Renal cortex interstitium (tissue), 11 donors: ENCODE data around the gene LCT. TPM values are rescaled to one million over a fixed set of nuclear protein-coding genes. Genes with fewer than 3 reads are reported as not detected.
A peak's percentile ranks its signal among the peaks of the same experiment; 100 is the strongest.
"Not testable (repeated sequence)": the region's sequence is repeated elsewhere in the genome, so short reads cannot be mapped to it uniquely, and the experiment has no call there.

Experiments
- DNase-seq, 11 donors: peaks; one replicate each; pipeline ENCODE4 v3.0.0-alpha.2; 2013; ENCODE audit warnings: low read depth in 9 of 11, low spot score in 4 of 11; ENCODE audit errors: extremely low read depth in 1 of 11
- polyA plus RNA-seq, 3 donors: library from polyadenylated mRNA; unstranded; fragments of 120-200 nt; gene quantifications; one replicate each; pipeline ENCODE4 v1.2.1, GENCODE V29; 2013; ENCODE audit not compliant: insufficient read length in 3 of 3

LCT gene
- polyA plus RNA-seq, 3 donors, result 0.05 to 0.08 TPM; not detected in 1

DNA sequence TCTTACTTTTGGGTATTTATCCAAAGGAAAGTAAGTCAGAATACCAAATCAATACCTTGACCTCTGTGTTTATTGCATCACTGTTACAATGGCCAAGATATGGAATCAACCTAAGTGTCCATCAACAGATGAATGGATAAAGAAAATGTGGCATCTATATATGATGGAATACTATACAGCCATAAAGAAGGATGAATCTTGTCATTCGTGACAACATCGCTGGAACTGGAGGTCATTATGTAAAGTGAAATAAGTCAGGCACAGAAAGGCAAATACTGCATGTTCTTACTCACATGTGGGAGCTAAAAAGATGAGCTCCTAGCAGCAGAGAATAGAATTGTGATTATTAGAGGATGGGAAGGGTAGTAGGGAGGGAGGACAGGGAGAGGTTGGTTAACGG, 34.6 kb downstream of the LCT start:
- no peak for DNase-seq

DNA sequence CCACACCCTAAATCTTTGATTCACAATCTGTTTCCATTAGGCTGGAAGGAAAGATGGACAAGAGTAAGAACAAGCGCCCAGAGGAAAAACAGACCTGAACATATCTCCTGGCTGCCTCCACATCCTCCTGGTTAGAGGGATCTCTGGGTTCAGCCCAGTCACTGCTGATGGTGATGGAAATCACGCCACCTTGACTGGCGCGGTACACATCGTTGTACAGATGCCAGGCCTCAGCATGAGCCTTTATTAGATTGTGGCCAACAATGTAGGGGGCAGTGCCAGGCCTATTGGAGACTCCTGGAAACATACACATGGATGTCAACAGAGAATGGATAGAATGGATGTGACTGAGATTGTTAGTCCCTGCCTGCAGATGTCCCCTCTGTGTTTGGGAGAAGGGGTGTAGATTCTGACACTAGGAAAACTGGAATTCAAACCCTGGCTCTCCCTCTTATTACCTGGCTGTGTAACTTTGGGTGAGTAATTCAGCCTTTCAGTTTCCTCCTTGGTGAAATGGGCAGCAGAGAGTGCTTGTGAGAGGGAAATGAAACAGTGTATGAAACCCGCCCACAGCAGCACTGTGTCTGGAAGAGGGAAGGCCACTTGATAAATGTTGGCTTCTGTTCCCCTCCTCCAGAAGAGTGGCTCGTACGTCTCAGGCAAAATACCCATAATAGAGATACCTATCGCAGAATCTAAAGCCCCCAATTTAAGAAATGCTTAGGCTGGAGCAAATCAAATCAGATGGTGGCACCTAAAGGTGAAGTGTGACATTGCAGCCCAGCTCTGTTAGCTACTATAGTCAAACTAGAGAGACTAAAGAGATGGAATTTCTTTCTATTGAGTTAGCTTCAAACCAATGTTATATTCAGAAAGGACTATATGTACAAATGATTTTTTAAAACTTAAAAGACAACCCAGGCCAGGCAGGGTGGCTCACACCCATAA, 36.2 kb downstream of the LCT start:
- DNase-seq, result no peak

DNA sequence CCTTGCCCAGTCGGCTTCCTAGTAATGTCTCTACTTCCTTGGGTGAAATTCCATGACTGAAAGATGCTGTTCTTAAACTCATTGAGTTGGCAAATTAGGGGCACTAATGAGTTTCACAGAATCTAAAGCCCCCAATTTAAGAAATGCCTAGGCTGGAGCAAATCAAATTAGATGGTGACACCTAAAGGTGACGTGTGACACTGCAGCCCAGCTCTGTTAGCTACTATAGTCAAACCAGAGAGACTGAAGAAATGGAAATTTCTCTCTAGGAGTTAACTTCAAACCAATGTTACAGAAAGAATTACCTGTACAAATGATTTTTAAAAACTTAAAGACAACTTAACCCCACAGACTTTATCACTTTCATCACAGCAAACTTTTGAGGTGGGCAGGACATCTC, 37.2 kb downstream of the LCT start:
- DNase-seq, result no peak

DNA sequence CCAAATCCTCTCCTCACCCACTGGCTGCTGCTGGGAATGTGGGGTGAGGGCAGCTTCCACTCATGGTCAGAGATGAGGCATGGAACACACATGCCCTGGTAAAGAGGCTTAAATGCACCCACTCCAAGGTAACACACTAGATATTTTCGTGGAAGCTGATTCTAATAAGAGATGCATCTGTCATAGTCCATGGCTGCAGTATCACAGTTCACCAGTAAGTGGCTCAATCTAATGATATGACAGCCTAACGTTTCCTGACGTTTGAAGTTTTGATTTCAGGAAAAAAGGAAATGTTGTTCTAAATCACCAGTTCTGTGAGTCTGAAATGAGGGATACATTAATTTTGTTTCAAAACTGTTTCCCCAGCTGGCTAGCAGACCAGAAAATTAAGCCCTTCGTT, 38.2 kb downstream of the LCT start:
- no peak for DNase-seq

DNA sequence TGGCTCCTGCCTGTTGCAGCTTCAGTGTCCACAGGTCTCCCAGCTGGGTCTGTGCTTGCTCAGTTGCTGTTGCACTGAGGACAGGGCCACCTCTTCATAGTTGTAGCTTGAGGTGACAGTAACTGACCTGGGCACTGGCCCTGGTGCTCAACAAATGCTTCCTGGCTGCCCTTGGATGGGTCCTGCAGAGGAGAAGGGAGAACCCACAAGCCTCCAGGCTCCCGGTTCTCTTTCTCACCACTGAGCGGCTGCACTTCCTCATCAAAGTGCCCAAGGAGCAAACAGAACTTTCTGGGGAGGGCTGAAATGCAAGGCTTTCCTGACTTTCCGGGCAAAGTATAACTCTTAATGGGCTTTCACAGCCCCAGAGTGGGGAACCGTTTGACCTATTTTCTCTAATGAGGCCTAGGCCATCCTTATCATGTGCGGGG, 38.7 kb downstream of the LCT start:
- DNase-seq, result no peak

DNA sequence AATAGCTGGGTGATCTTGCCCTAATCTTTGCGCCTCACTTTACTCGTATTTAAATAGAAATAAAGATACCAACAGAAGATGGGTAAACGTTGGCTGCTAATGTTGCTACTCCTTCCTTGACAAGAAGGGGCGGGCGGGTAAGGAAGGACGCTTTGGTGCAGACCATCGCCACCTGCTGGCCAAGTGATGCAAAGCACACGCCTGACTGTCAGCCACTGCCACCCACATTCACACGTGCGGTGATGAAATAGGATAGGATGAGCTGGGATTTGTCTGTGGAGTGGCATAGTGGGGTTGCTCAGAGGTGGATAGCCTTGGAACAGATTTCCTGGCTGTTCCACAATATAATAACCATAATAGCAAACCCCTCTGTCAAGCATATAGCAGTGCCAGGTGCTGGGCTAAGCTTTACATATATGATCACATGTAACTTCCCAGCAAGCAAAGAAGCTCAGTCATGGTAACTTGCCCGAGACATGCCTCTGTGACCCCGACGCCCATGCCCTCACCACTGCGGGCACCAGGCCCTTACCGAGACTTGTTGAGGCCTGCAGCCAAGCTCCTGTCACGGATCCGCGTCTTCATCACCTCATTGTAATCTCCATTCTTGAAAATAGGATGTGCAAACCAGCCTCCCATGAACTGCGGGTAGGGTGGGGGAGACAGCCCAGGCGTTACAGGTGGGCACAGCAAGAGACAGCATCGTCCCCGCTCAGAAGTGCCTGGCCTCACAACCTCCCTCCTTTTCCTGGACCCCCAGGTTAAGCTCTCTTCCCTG, 39.3 kb downstream of the LCT start:
- peak; percentile 23 to 55 (median 38) for DNase-seq

DNA sequence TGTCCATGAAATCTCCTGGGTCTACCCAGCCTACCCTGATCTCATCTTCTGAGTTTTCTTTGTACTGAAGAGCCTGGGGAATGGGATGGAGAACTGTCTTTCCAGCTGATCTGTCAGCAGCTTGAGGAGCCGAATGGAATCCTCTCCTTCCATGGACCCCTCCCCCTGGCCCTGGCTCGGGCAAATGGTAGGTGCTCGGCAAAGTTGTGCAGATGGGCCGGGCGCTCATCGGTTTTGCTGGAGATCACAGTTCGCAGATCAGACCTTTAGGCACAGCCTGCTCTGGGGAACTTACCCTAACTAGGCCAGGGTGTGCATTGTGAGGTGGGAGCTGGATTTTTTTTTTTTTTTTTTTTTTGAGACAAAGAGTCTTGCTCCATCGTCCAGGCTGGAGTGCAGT, 40.4 kb downstream of the LCT start:
- no peak for DNase-seq

DNA sequence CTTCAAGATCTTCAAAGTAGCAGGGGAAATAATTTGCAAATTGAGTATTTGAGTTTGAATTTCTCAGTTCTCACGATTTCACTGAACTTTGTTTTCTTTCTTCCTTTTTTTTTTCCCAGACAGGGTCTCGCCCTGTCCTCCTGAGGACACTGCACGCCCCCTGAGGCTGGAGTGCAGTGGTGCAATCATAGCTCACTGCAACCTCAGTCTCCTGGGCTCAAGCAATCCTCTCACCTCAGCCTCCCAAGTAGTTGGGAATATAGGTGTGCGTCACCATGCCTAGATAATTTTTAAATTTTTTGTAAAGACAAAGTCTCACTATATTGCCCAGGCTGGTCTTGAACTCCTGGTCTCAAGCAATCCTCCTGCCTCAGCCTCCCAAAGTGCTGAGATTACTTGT, 41.3 kb downstream of the LCT start:
- not testable (repeated sequence) for DNase-seq

DNA sequence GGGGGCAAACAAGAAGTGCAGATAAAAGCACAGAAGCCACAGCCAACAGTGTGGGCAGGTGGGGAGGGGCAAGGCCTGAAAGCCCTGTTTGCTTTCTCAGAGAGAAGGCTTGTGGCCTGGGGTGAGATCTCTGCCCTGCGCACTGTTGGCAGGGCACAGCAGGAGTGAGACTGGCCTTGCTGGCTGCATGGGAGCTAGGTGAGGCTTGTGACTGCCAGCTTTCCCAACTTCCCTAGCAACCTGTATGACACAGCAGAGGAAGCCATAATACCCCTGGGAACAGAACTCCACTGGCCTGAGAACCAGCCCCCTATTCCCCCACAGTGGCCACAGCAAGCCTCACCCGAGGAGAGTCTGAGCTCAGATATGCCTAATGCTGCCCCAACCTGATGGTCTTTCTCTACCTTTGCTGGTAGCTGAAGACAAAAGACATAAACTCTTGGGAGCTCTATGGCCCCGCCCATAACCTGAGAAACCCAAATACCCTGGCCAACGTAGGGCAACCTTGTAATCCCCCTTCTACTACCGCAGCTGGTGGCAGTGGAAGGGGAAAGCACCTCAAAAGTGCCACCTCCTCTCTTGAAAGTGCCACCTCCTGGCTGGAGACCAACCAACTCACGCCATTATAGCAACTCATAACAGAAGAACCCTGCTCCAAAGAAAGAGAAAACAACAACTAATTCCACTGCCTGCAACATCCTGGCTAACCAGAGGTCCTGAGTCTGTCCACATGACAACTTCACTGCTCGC, 44.4 kb downstream of the LCT start:
- DNase-seq, result no peak

DNA sequence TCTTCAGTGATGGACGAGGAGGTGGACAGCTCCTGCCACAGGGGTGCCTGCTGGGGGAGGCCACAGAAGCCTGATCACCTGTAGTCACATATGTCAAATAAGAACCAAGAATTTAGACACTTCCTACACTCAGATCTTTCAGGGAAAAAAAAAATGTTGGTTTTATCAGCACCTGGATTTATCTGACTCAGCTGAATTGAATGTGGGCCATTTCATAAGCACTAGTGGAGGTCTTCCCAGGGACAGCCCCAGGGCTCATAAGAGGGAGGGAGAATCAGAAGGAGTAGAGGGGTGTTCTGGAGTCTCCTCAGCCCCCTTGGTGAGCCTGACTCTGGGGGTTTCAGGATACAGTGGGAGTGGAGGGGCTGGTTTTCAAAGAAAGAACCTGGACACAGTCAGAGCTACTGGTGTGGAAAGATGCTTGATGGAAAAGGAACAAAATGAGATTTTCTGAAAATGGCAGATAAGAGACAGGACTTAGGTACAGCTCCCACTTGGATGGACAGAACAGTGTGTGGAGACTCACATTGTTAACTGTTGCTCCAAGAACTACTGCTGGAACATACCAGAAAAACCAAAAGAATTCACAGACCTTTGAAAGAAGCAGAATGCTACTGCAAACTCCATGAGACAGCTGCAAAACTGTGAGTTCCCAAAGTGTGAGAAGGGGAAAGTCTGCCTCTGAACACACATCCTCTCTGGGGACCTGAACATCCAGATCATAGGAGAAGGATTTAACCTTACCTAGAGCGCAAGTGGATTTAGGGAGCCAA, 45.4 kb downstream of the LCT start:
- no peak for DNase-seq

DNA sequence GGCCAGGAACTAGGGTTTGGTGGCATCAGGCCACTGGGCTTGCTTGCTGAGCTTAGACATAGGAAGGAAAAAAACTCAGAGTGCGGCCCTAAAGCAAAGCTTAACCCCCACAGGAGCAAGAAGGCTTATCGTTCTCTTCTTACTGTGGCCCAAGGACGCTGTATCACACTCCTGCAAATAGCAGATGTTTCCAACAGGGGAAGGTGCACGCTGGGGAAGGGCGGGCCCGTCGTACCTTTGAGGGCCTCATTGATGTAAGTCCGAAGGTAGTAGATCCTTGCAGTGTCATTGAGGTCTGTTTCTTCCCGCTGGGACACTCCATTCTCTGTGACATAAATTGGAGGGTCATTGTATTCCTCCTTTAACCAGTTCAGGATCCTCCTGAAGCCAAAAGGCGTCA, 46.6 kb downstream of the LCT start:
- DNase-seq, result no peak

DNA sequence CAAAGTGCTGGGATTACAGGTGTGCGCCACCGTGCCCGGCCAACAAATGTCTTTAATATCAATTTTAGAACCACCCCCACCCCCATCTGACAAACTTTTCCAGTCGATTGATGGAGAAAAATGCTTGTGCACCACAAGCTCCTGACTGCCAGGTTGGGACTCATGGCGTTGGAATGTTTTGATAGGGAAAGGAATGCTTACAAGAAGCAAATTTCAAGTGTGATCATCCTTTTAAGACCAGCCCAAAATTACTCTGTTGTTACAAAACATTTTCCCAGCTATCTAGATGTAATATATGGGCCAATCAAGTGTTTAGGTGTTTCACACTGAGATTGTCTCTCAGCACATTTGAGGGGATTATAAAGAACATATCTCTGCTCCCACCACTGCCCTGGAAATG, 50.2 kb downstream of the LCT start:
- DNase-seq, result no peak

DNA sequence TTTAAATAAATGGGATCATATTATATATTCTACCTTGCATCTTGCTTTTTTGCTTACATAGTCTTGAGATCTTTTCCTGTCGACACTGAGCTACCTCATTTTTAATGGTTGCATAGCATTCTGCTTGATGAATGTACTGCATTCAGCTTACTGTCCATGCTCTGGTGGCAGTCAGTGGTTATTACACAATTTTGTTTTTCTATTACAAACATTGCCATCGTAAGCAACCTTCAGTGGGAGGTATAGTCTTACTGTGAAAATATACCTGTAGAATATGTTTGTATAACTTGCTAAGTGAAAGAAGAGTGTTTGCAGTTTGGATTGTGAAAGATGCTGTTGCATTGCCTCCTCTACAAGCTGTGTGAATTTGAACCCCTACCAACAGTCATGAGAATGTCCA, 52.0 kb downstream of the LCT start:
- DNase-seq, result no peak

DNA sequence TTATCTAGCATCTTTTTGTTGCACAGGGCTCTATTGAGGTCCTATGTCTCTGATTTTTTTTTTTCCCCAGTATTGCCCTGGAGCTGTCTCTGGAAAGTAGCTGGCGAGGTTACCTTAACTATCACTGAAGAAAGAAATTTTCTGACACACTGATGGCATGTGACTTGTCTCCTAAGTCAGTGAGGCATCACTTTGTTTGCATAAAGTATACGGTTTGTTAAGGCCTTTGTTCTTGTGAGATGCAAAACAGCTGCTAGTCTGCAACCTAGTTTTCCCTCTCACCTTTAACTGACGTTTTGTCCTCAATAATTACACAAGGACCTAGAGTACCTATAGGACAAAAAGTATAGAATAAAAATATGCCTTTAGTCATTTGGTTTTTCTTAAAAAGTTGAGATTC, 53.5 kb downstream of the LCT start:
- DNase-seq, result peak in 4 of 11 donors; percentile 3 to 11 (median 4)

DNA sequence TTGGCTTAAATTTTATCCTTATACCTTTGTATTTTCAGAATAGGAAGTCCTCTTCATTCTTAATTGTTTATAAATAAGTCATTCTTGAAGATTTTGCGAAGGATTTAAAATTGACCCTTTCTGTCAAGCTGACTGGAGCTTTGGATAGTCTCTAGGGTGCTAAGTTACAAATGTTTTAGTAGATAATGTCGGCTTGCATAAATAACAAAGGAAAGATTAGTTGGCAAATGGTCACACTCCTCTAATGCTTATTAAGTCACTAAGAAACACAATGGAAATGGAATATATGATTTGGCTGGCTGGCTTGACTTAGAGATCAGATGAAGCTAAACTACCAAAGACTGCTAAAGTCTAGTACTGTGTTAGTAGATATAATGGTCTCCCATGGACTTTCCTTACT, 54.8 kb downstream of the LCT start:
- no peak for DNase-seq

DNA sequence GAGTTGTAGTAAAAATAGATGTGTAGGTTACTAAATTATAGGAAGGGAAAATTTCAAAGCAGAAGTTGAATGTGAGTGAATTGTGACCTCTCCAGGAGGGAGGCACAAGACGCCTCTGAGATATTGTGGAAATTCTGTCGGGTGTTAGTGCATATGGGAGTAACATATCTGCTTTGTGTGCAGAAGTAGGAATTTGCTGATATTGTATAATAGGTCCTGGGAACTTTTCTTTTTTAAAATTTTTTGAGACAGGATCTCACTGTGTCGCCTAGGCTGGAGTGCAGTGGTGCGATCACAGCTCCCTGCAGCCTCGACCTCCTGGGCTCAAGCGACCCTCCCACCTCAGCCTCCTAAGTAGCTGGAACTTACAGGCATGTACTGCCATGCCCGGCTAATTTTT, 60.6 kb downstream of the LCT start:
- no peak for DNase-seq

DNA sequence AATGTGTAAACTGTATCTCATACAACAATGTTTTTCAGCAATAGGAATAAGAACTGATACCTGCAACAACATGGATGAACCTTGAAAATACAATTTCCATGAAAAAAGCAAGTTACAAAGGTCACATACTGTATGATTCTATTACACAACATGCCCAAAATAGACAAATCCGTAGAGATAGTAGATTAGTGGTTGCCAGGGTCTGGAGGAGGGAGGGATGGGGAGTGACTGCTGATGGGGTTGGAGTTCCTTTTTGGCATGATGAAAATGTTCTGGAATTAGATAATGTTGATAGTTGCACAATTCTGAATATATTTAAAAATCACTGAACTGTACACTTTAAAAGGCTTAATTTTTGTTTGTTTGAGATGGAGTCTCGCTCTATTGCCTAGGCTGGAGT, 61.6 kb downstream of the LCT start:
- DNase-seq, result no peak

DNA sequence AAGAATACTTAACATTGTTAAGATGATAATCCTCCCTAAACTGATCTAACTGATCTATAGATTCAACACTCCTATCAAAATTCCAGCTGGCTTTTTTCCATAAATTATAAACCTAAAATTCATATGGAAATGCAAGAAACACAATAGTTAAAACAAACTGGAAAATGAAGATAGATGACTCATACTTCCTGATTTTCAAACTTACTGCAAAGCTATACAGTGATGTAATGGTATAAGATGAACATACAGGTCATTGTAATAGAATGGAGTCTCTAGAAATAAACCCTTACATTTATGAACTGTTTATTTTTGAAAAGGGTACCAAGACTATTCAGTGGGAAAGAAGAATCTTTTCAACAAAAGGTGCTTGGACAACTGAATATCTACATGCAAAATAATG, 63.1 kb downstream of the LCT start:
- no peak for DNase-seq

DNA sequence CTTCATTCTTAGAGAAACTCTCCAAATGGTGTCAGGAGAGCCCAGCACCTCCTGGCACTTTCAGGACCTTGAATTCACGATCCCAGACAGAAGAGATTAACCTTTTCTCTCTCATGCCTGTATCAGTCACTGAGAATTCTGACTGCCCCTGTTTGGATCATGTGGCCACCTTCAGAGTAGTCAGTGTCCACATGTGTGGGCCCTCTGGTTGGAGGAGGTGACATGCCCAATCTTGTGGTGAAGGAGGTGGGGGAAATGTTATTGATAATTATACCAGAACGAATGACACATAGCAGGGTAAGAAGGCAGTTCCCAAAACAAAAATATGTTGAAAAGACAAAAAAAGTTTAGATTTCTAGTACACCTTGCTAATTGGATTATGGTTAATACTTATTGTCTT, 63.7 kb downstream of the LCT start:
- DNase-seq, result no peak
